ENCODE results near the gene ALDH1L1. TPM values are rescaled to one million over a fixed set of nuclear protein-coding genes. Genes with fewer than 3 reads are reported as not detected.

ALDH1L1 gene
- total and polyA plus RNA-seq, 2 experiments from 2014 or later = 1.0 to 1.3 TPM

DNA sequence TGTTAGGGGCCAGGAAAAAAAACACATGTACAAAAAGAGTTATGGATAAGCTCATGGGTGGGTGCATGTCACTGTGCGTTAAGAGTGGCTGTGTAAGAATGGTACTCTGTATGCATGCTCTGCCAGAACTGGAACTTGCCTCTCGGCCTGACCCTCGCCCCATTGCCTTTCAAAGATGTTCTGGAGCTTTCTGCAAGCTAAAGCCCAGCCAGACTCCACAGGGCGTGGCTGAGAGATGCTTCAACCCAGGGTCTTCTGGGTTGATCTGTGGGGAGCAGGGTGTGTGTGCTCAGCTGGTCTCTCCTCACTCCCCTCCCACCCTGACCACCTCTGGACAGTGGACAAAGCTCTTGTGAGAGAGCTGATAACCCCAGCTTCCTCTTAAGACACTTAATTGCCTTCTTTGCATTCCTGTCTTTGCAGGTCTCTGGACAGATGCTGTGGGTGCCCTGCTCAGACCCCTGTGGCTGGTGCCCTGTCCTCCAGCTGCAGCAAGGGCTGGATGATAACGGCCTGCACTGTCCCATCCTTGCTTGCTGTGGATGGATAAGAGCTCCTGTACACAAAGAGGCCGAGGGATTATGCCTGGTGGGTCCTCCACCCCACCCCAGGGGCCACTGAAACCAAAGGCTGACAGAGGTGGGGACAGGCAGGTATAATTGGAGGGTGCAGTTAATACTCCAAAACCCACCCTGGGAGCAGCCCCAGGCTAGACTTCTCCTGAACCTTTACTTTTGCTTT, 28.7 kb downstream of the ALDH1L1 start:
- no peak overlapping the region for H3K27ac Mint-ChIP-seq
- no peaks in the 10 kb centered on the region for H4K20me1 ChIP-seq (replicated peaks; ENCODE audit: insufficient read depth)

GRCh38 chr3:126149960-126150515, 30.3 kb downstream of the ALDH1L1 start:
- H3K4me1 Mint-ChIP-seq = no peaks in the 10 kb centered on the region
- no peak for DNase-seq (ENCODE audit: low spot score)
- no peaks in the 10 kb centered on the region for H3K27me3 ChIP-seq (ENCODE audit: insufficient read depth)
- peaks cover under 1% of the 10 kb centered on the region; the same call in 1 of the 2 replicates for H3K9me2 ChIP-seq (ENCODE audit: insufficient read depth)
- H2AFZ ChIP-seq = no peak overlapping the region
- no peak overlapping the region for H3K4me3 ChIP-seq
- H3K36me3 ChIP-seq (ENCODE audit: insufficient read depth) = no peaks in the 10 kb centered on the region
- no peaks in the 10 kb centered on the region; the same call in 2 of the 3 replicates for H3K36me3 Mint-ChIP-seq (ENCODE audit: low read depth)
- H3K27me3 Mint-ChIP-seq (ENCODE audit: insufficient read depth, low read depth, poor library complexity) = peaks cover 8% of the 10 kb centered on the region
- no peaks in the 10 kb centered on the region for H3K4me1 ChIP-seq (ENCODE audit: insufficient read depth)
- H3K27ac ChIP-seq (ENCODE audit: low read depth) = no peak overlapping the region
- no peaks in the 10 kb centered on the region for H3F3A ChIP-seq (replicated peaks; ENCODE audit: low read depth)
- no peaks in the 10 kb centered on the region for H3K79me2 ChIP-seq (replicated peaks; ENCODE audit: insufficient read depth)
- no peak overlapping the region for H3K4me2 ChIP-seq
- no peaks in the 10 kb centered on the region for H4K20me1 ChIP-seq (replicated peaks; ENCODE audit: insufficient read depth)
- no peak overlapping the region for H3K27ac Mint-ChIP-seq
- H3K9me3 Mint-ChIP-seq = peaks cover 2% of the 10 kb centered on the region; the same call in 2 of the 3 replicates
- H3K4me3 Mint-ChIP-seq = no peak overlapping the region
- ATAC-seq = no peak
- no peak for TF ChIP-seq REST (IDR thresholded peaks at IDR 0.05; ENCODE audit: unreplicated experiment)
- TF ChIP-seq CREB1 (CRISPR knock-in tag; IDR thresholded peaks at IDR 0.05; ENCODE audit: low read depth) = no peak
- no peak for TF ChIP-seq EZH2 (IDR thresholded peaks at IDR 0.05; ENCODE audit: low read depth, unreplicated experiment)
- TF ChIP-seq JUNB (IDR thresholded peaks at IDR 0.05; ENCODE audit: unreplicated experiment) = no peak
- TF ChIP-seq ZNF114 (CRISPR knock-in tag; IDR thresholded peaks at IDR 0.05) = no peak
- TF ChIP-seq NANOG (IDR thresholded peaks at IDR 0.05; ENCODE audit: borderline replicate concordance) = no peak
- TF ChIP-seq EZH2phosphoT487 (IDR thresholded peaks at IDR 0.05; ENCODE audit: unreplicated experiment) = no peak
- TF ChIP-seq POLR2AphosphoS5 (IDR thresholded peaks at IDR 0.05; ENCODE audit: low read depth) = no peak
- TF ChIP-seq, protein P1, sequence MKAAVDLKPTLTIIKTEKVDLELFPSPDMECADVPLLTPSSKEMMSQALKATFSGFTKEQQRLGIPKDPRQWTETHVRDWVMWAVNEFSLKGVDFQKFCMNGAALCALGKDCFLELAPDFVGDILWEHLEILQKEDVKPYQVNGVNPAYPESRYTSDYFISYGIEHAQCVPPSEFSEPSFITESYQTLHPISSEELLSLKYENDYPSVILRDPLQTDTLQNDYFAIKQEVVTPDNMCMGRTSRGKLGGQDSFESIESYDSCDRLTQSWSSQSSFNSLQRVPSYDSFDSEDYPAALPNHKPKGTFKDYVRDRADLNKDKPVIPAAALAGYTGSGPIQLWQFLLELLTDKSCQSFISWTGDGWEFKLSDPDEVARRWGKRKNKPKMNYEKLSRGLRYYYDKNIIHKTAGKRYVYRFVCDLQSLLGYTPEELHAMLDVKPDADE (IDR thresholded peaks at IDR 0.05) = no peak

More for the DNA sequence above, 28.7 kb downstream of the ALDH1L1 start:
- Mint-ChIP-seq H3K4me1 (no peaks in the 10 kb centered on the region), H3K36me3 (ENCODE audit: low read depth) (peaks cover 3% of the 10 kb centered on the region; the same call in 2 of the 3 replicates), H3K9me3 (peaks cover 4% of the 10 kb centered on the region), H3K27me3 (ENCODE audit: insufficient read depth, low read depth, poor library complexity) (peaks cover 11% of the 10 kb centered on the region), H3K4me3 (no peak overlapping the region)
- H3K27me3 ChIP-seq (ENCODE audit: insufficient read depth) = no peaks in the 10 kb centered on the region
- H3K4me3 ChIP-seq = no peak overlapping the region
- H3K4me2 ChIP-seq = no peak overlapping the region
- no peak for DNase-seq (ENCODE audit: low spot score)
- ATAC-seq = no peak
- H3K79me2 ChIP-seq (replicated peaks; ENCODE audit: insufficient read depth) = no peaks in the 10 kb centered on the region
- no peaks in the 10 kb centered on the region for H3F3A ChIP-seq (replicated peaks; ENCODE audit: low read depth)
- no peaks in the 10 kb centered on the region for H3K9me2 ChIP-seq (ENCODE audit: insufficient read depth)
- no peak overlapping the region for H3K27ac ChIP-seq (ENCODE audit: low read depth)
- H2AFZ ChIP-seq = no peak overlapping the region
- TF ChIP-seq POLR2AphosphoS5 (IDR thresholded peaks at IDR 0.05; ENCODE audit: low read depth) (no peak), ZNF331 (CRISPR knock-in tag; IDR thresholded peaks at IDR 0.05; ENCODE audit: low read depth) (no peak), EZH2phosphoT487 (IDR thresholded peaks at IDR 0.05; ENCODE audit: unreplicated experiment) (no peak)
- no peaks in the 10 kb centered on the region for H3K4me1 ChIP-seq (ENCODE audit: insufficient read depth)
- no peaks in the 10 kb centered on the region for H3K36me3 ChIP-seq (ENCODE audit: insufficient read depth)
